Suppressor macrophage treated with lipopolysaccharide for 4 hours (primary cell): ENCODE measurements around the gene CALD1.

ENCODE experiments used
- DNase-seq: peaks from one replicate; pipeline ENCODE4 v3.0.0-alpha.2; 2020

CALD1 gene

DNA sequence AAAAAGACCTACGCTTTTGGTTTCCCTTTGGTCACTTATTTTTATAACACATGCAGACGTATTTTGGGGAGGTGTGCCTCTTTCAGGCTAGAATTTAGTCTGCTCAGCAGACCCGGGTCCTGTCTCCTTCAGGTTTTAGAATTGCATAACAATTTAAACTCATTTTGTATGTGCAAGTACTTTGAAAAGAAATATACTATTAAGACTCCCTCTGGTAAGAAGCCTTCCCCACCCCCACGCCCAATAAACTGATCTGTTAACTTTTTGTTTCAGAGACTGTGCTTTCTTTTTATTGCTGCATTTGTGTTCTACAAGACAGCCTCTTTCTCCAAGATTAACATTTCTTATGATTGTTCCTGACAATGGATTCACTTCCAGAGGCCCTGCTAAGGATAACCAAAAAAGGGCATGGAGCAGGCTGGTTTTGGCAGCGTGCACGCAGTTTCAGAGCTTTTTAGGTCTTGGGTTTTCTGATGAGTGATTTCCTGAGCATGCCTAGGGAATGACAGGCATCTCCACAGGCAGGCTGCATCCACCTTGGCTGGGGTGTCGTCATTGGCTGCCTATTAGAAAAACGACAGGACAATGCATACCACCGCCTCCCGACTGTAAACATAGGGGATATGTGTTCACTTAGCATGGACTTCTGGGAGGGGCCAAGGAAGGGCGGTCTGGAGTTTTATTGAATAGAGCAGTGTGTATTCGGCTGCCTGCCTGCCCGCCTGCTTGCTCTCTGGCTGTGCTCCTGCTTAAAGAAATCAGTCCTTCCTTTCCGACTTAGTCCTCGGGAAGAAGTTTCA is at the start of gene CALD1:
CALD1 (plus strand) TSS at position 694 of the 800 bp plus-strand sequence. CDS start 88,100 bp downstream, outside the sequence.
- no peak for DNase-seq

GRCh38 chr7:134729895-134730294 is 49.5 kb upstream of the CALD1 start:
- no peak for DNase-seq

- no peak for DNase-seq
Observed at GRCh38 chr7:134730411-134730829, 49.0 kb upstream of the CALD1 start.

GRCh38 chr7:134731616-134732015 is 47.8 kb upstream of the CALD1 start:
- no peak for DNase-seq

DNA sequence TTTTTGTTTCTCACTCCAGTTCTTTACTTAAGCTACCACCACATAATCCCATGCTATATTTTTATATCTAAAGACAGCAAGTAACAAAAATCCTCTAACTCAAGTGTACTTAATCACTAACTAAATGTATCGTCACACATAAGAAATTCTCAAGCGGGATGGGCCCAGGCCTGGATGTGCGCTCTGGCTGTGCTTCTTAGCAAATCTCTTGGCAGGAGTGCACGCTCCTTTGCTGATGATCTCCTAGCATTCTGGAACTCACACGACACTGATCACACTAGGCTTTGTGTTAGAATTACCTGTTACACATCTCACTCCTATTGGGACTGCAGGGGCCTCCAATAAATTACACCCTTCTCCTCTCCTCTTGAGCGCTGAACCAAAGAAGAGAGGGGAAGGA is 46.7 kb upstream of the CALD1 start:
- no peak for DNase-seq

GRCh38 chr7:134736381-134736780 is 43.1 kb upstream of the CALD1 start:
- DNase-seq: no peak

- peak; percentile 97 for DNase-seq
Observed at GRCh38 chr7:134737566-134738345, 41.7 kb upstream of the CALD1 start.

- no peak for DNase-seq
Observed at GRCh38 chr7:134739362-134739761, 40.1 kb upstream of the CALD1 start.

DNA sequence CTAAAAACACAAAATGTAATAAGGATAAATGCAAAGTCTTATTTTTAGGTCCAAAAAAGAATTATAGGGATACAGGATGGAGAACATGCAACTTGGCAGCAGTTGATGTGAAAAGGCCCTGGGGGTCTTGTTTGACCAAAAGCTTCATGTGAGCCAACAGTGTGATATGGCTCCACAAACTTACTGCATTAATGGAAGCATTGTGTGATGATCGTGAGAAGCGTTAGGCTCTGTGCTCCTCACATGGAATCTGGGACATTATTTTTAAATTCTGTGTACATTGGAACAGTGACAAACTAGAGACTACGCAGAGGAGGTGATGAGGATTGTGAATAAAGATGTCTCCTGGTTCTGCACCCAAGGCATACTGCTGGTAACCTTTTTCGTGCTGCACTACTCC is 39.1 kb upstream of the CALD1 start:
- DNase-seq: no peak

- DNase-seq: no peak
Observed at GRCh38 chr7:134741907-134742635, 37.4 kb upstream of the CALD1 start.

GRCh38 chr7:134742688-134743350 is 36.6 kb upstream of the CALD1 start:
- peak; percentile 29 for DNase-seq

GRCh38 chr7:134744569-134744968 is 34.9 kb upstream of the CALD1 start:
- DNase-seq: no peak

GRCh38 chr7:134747326-134747725 is 32.1 kb upstream of the CALD1 start:
- DNase-seq: no peak

DNA sequence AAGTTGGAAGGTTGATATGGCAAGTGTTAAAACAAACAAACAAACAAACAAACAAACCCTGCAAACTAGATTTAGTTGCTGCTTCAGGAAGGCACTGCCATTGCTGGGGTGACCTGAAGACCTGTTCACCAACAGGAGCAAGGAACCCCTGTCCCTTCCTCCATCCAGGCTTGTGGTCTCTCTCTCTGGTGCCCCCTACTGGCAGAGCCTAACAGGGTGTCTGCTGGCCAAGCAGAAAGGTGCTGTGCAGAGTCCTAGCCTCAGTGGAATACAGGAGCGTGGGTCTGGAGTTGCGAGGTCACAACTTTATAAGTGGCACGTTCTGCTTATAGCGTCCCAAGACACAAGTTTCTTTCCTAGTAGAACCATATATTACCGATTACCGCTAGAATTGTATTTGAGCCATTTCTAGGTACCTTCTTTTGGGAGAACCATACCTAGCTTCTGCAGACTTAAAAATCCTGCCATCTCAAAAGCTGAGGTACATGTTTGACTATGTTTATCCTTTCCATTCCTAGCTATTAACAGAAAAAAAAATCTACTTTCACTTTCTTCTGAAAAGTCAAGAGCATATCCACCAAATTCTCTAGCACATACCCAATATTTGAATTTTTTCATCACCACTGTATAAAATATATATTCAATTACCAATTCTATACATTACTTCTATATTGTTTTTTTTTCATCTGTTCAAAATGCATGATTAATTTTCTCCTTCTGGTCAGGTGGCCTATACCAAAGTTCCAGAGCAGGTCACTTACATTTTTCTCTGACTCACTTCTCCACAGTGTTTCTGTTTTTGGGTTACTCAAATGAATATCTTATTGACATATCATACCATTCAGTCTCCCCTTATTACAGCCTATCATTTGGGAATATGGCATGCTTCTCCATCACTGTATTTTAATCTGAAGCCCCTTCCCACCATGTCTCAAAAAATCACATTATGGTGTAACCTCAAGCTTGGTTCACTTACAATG is 29.1 kb upstream of the CALD1 start:
- DNase-seq: peak; percentile 73

GRCh38 chr7:134752006-134752760 is 27.3 kb upstream of the CALD1 start:
- peak; percentile 52 for DNase-seq

GRCh38 chr7:134755422-134756022 is 23.9 kb upstream of the CALD1 start:
- peak; percentile 55 for DNase-seq

GRCh38 chr7:134757938-134758337 is 21.5 kb upstream of the CALD1 start:
- DNase-seq: no peak

GRCh38 chr7:134758981-134759380 is 20.5 kb upstream of the CALD1 start:
- no peak for DNase-seq

- no peak for DNase-seq
Observed at GRCh38 chr7:134761266-134761665, 18.2 kb upstream of the CALD1 start.

DNA sequence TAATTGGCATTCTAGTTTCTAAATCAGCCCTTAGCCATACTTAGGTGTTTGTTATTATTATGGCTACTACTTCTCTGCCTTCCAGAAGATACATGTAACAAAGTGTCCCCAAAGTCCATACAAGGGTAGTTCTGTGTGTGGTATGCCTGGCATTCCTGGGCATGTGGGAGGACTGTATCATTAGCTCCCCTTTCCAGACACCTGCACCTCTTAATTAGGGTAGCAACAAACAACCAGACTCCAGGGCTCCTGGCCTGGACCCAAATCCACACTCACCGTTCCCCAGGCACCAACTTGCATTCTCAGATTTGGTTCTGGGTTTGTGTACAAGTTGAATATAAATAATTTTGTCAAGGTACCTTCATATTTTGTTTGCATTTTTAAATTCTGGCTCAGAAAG is 15.5 kb upstream of the CALD1 start:
- DNase-seq: no peak
